Measurements from ENCODE around the gene GMEB2. TPM values are rescaled to one million over a fixed set of nuclear protein-coding genes. Genes with fewer than 3 reads are reported as not detected.

GMEB2 gene
- total RNA-seq, 1 donor from 2014 or later, result 16.1 TPM

- Mint-ChIP-seq H3K27ac (no peak overlapping the region), H3K9me3 (no peaks in the 10 kb centered on the region), H3K27me3 (ENCODE audit: low read depth) (no peaks in the 10 kb centered on the region), H3K36me3 (peaks cover 26% of the 10 kb centered on the region), H3K4me3 (no peak overlapping the region), H3K4me1 (no peaks in the 10 kb centered on the region)
- no peak for DNase-seq (ENCODE audit: low spot score in 2 of 2, unreplicated experiment in 2 of 2)
- TF ChIP-seq, protein P1, sequence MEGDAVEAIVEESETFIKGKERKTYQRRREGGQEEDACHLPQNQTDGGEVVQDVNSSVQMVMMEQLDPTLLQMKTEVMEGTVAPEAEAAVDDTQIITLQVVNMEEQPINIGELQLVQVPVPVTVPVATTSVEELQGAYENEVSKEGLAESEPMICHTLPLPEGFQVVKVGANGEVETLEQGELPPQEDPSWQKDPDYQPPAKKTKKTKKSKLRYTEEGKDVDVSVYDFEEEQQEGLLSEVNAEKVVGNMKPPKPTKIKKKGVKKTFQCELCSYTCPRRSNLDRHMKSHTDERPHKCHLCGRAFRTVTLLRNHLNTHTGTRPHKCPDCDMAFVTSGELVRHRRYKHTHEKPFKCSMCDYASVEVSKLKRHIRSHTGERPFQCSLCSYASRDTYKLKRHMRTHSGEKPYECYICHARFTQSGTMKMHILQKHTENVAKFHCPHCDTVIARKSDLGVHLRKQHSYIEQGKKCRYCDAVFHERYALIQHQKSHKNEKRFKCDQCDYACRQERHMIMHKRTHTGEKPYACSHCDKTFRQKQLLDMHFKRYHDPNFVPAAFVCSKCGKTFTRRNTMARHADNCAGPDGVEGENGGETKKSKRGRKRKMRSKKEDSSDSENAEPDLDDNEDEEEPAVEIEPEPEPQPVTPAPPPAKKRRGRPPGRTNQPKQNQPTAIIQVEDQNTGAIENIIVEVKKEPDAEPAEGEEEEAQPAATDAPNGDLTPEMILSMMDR (IDR thresholded peaks at IDR 0.05; ENCODE audit: unreplicated experiment), result no peak
Measured at GRCh38 chr20:63598479-63599395, 28.2 kb downstream of the GMEB2 start.

GRCh38 chr20:63597651-63598478, 29.0 kb downstream of the GMEB2 start:
- no peak overlapping the region for H3K27ac Mint-ChIP-seq

GRCh38 chr20:63596423-63596822, 30.5 kb downstream of the GMEB2 start:
- no peak overlapping the region for H3K4me3 Mint-ChIP-seq
- no peaks in the 10 kb centered on the region for H3K9me3 Mint-ChIP-seq
- peaks cover 22% of the 10 kb centered on the region for H3K36me3 Mint-ChIP-seq
- TF ChIP-seq, protein P1 (IDR thresholded peaks at IDR 0.05; ENCODE audit: unreplicated experiment), result no peak
- no peak for DNase-seq (ENCODE audit: low spot score in 2 of 2, unreplicated experiment in 2 of 2)
- H3K27me3 Mint-ChIP-seq (ENCODE audit: low read depth), result no peaks in the 10 kb centered on the region
- H3K4me1 Mint-ChIP-seq, result no peaks in the 10 kb centered on the region
- no peak overlapping the region for H3K27ac Mint-ChIP-seq

More at GRCh38 chr20:63597651-63598478, 29.0 kb downstream of the GMEB2 start:
- Mint-ChIP-seq H3K36me3 (peaks cover 28% of the 10 kb centered on the region), H3K27me3 (ENCODE audit: low read depth) (no peaks in the 10 kb centered on the region), H3K9me3 (no peaks in the 10 kb centered on the region), H3K4me3 (no peak overlapping the region), H3K4me1 (no peaks in the 10 kb centered on the region)
- no peak for DNase-seq (ENCODE audit: low spot score in 2 of 2, unreplicated experiment in 2 of 2)
- TF ChIP-seq, protein P1 (IDR thresholded peaks at IDR 0.05; ENCODE audit: unreplicated experiment), result no peak

DNA sequence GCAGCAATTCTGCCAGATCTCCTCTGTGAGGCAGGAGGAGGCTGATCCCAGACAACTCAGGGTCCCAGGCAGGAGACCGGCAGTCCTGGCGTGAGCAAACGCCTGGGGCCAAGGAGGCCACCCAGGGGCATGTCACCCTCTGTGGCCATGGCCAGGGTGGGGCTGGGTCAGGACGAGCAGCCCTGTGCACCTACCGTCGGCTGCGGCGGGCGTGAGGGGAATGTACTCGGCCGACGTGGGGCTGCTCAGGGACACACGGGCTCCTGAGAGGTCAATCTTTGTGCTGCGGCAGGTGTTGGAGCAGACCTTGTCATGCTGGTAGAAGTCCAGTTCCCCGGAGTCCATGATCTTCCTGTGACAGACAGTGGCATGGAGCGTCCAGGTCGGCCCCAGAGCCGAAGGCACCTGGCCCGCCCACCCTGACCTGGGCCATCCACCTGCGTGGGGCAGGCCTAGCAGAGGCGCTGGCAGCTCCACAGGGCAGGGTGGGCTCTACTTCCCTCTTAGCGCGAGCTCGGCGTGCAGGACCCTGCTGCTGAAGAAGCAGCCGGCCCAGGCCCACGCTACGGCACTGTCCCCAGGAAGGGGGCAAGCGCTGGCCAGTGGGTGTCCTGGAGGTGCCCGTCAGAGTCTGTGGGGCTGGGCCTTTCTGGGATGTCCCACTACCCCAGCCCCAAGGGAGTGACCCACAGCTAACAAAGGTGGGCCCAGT, 31.3 kb downstream of the GMEB2 start:
- no peaks in the 10 kb centered on the region for H3K27me3 Mint-ChIP-seq (ENCODE audit: low read depth)
- no peaks in the 10 kb centered on the region for H3K9me3 Mint-ChIP-seq
- no peak for DNase-seq (ENCODE audit: low spot score in 2 of 2, unreplicated experiment in 2 of 2)
- no peak overlapping the region for H3K4me3 Mint-ChIP-seq
- H3K36me3 Mint-ChIP-seq, result peaks cover 23% of the 10 kb centered on the region
- TF ChIP-seq, protein P1 (IDR thresholded peaks at IDR 0.05; ENCODE audit: unreplicated experiment), result no peak
- H3K4me1 Mint-ChIP-seq, result no peaks in the 10 kb centered on the region
- no peak overlapping the region for H3K27ac Mint-ChIP-seq

DNA sequence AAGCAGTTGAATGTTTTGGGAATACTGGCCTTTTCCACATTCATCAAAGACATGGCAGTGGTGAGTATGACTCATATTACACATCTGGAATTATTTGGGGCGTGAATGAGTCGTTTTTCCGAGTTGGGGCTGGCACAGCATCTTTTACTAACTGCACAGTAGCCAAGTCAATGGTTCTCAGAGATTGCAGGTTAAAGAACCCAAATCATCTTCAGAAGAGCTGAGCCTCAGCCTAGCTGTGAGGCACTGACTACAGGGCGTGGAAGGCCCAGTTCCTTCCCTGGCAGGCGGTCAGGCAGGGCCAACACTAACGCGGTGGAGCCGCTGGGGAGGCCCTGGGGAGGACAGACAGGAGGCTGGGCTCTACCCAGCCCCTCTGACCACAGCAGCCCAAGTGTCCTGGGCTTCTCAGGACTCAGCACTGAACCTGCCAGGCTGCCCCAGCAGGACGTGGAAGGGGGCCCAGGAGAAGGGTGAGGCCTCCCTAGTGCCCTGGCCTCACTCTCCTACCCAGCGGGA, 32.8 kb downstream of the GMEB2 start:
- no peak for DNase-seq (ENCODE audit: low spot score in 2 of 2, unreplicated experiment in 2 of 2)
- H3K36me3 Mint-ChIP-seq, result peaks cover 21% of the 10 kb centered on the region
- no peaks in the 10 kb centered on the region for H3K9me3 Mint-ChIP-seq
- H3K27me3 Mint-ChIP-seq (ENCODE audit: low read depth), result no peaks in the 10 kb centered on the region
- TF ChIP-seq, protein P1 (IDR thresholded peaks at IDR 0.05; ENCODE audit: unreplicated experiment), result no peak
- no peak overlapping the region for H3K4me3 Mint-ChIP-seq
- H3K27ac Mint-ChIP-seq, result no peak overlapping the region
- H3K4me1 Mint-ChIP-seq, result no peaks in the 10 kb centered on the region
